ENCODE measurements around the gene WDR18. TPM values are rescaled to one million over a fixed set of nuclear protein-coding genes. Genes with fewer than 3 reads are reported as not detected.
A peak's percentile ranks its signal among the peaks of the same experiment; 100 is the strongest.

WDR18 gene
- total RNA-seq, 1 donor from 2014 or later: 29.2 TPM

- Histone ChIP-seq H3K27me3 (ENCODE audit: low read depth) (no peaks in the 10 kb centered on the region), H3K27ac (peak within 1 kb of the TSS; percentile 98), H3K4me1 (peaks cover 62% of the 10 kb centered on the region), H3K36me3 (peaks cover 7% of the 10 kb centered on the region), H3K4me3 (peak within 1 kb of the TSS; percentile 91), H3K9me3 (no peaks in the 10 kb centered on the region)
- peak; percentile 91 for DNase-seq
- peak; percentile 81 to 82 for ATAC-seq
- TF ChIP-seq, protein P1, sequence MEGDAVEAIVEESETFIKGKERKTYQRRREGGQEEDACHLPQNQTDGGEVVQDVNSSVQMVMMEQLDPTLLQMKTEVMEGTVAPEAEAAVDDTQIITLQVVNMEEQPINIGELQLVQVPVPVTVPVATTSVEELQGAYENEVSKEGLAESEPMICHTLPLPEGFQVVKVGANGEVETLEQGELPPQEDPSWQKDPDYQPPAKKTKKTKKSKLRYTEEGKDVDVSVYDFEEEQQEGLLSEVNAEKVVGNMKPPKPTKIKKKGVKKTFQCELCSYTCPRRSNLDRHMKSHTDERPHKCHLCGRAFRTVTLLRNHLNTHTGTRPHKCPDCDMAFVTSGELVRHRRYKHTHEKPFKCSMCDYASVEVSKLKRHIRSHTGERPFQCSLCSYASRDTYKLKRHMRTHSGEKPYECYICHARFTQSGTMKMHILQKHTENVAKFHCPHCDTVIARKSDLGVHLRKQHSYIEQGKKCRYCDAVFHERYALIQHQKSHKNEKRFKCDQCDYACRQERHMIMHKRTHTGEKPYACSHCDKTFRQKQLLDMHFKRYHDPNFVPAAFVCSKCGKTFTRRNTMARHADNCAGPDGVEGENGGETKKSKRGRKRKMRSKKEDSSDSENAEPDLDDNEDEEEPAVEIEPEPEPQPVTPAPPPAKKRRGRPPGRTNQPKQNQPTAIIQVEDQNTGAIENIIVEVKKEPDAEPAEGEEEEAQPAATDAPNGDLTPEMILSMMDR (IDR thresholded peaks at IDR 0.05): no peak
- intact Hi-C loops (cut with DNase I): no loop called here
These were observed 42.0 kb downstream of the WDR18 start, which contains the start of gene CNN2 for GRCh38 chr19:1025960-1026782. Gene CNN2 (plus strand): TSS chr19:1026608. CDS start chr19:1026662, 54 bp downstream.

DNA sequence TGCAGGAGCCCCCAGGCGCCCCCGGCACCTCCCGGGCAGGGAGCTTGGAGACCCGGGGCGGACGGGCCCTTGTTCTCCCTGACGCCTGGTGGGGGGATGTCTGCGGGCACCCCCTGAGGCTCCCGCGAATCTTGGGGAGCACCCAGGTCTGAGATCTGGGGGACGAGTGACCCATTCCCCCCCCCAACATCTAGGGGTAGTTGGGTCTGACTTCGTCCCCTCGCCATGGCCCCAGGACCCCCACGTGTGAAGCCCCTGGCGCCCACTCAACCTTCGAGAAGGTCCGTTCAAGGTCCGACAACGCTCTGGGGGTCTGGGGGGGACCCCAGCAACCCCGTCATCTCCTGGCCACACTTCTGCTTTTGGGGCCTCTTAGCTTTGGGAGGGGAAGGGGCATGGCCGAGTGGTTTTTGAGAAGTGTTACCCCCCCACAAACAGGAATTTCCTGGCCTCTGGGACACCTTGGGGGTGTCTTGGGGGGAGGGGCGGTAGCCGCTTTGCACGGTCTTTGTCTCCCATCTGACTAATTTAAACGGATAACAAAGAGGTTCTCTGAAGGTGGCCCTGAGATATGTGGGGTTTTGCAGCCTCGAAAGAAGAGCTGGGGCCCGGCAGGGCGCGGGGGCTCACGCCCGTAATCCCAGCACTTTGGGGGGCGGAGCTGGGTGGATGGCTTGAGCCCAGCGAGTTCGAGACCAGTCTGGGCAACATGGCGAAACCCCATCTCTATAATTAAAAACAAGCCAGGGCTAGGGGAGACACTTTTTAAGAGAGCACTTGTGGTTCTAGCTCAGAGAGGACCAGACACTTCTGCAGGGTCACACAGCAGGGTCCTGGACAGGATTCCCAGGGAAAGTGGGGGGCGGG, 42.9 kb downstream of the WDR18 start:
- peaks cover 15% of the 10 kb centered on the region for H3K36me3 ChIP-seq
- no peak for DNase-seq
- peaks cover 57% of the 10 kb centered on the region for H3K4me1 ChIP-seq
- H3K4me3 ChIP-seq: peak overlapping the region; percentile 91
- peak overlapping the region; percentile 98 for H3K27ac ChIP-seq
- peak; percentile 5 to 10 for ATAC-seq
- no peaks in the 10 kb centered on the region for H3K9me3 ChIP-seq
- TF ChIP-seq, protein P1 (IDR thresholded peaks at IDR 0.05): no peak
- no peaks in the 10 kb centered on the region for H3K27me3 ChIP-seq (ENCODE audit: low read depth)
- intact Hi-C loops (cut with DNase I): no loop called here

- ATAC-seq: peak in 1 of 2 donors; percentile 5
These were observed 43.5 kb downstream of the WDR18 start for GRCh38 chr19:1027650-1028061.

GRCh38 chr19:1028062-1028926, 44.1 kb downstream of the WDR18 start:
- peak overlapping the region; percentile 91 for H3K4me3 ChIP-seq
- H3K4me1 ChIP-seq: peaks cover 46% of the 10 kb centered on the region
- DNase-seq (peak; percentile 87), ATAC-seq (peak; percentile 79 to 85)
- TF ChIP-seq, protein P1 (IDR thresholded peaks at IDR 0.05): no peak
- H3K36me3 ChIP-seq: peaks cover 28% of the 10 kb centered on the region
- intact Hi-C loops (cut with DNase I): no loop called here
- no peaks in the 10 kb centered on the region for H3K27me3 ChIP-seq (ENCODE audit: low read depth)
- no peaks in the 10 kb centered on the region for H3K9me3 ChIP-seq
- H3K27ac ChIP-seq: peak overlapping the region; percentile 98

More at GRCh38 chr19:1027650-1028061, 43.5 kb downstream of the WDR18 start:
- H3K27me3 ChIP-seq (ENCODE audit: low read depth): no peaks in the 10 kb centered on the region
- no peak for DNase-seq
- intact Hi-C loops (cut with DNase I): no loop called here
- TF ChIP-seq, protein P1 (IDR thresholded peaks at IDR 0.05): no peak
- H3K27ac ChIP-seq: peak overlapping the region; percentile 98
- H3K9me3 ChIP-seq: no peaks in the 10 kb centered on the region
- H3K4me3 ChIP-seq: peak overlapping the region; percentile 91
- peaks cover 51% of the 10 kb centered on the region for H3K4me1 ChIP-seq
- H3K36me3 ChIP-seq: peaks cover 21% of the 10 kb centered on the region

All from lower lobe of right lung (tissue), 2 donors.